ENCODE measurements around the gene SLC35E3.

The SLC35E3 gene

DNA sequence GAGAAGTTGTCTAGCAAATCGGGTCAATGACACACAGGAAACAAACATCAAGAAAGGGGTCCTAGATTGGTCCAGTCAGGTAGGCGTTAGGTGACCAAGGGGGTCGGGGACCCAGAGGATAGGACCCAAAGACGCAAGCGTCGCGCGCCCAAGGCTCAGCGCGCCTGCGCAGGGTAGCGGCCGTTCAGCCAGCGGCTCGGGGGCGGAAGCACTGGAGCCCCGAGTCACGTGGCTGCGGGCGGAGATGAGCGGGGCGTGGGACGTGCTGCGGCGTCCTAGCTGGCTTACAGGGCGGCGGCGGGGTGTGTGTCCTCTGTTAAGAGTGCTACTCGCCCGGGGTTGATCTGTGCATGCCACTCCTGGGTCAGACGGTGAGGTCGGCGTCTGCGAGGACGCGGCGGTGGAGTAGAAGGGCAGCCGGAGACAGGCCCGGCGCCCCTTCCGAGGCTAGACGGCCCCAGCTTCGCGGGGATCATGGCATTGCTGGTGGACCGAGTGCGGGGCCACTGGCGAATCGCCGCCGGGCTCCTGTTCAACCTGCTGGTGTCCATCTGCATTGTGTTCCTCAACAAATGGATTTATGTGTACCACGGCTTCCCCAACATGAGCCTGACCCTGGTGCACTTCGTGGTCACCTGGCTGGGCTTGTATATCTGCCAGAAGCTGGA, at the start of gene SLC35E3:
SLC35E3 (plus strand) TSS at position 273 of the 668 bp plus-strand sequence; CDS start at position 475, 202 bp downstream.
- peak; percentile 93 for DNase-seq

DNA sequence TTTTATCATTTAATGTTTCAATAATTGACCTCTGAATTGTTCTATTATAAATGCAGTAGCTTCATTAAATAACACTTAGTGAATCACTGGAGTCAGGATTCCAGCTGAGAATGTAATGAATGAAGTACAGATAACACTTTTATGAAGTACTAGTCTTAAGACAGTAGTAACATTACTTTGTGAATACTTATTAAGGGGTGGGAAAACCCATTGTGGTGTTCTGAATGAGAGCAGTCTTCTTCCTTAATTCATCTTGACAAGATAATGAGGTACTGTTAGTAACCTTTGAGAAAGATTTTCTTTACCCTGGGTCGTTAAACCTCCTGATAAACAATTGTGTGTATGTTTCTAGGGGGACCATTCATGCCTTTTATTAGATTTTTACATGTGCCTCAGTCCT, 46.5 kb upstream of the SLC35E3 start:
- DNase-seq, result peak; percentile 28

DNA sequence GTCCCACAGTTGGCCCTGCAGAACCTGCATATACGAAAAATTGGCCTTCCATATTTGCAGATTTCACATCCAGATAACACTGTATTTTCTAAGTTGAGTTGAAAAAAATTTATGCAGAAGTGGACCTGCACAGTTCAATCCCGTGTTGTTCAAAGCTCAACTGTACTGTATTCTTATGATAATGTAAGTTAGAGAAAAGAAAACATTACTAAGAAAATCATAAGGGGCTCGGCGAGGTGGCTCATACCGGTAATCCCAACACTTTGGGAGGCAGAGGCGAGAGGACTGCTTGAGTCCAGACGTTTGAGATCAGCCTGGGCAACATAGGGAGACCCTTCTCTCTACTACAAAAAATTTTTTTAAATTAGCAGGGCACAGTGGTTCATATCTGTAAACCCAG, 18.2 kb upstream of the SLC35E3 start:
- DNase-seq, result no peak

DNA sequence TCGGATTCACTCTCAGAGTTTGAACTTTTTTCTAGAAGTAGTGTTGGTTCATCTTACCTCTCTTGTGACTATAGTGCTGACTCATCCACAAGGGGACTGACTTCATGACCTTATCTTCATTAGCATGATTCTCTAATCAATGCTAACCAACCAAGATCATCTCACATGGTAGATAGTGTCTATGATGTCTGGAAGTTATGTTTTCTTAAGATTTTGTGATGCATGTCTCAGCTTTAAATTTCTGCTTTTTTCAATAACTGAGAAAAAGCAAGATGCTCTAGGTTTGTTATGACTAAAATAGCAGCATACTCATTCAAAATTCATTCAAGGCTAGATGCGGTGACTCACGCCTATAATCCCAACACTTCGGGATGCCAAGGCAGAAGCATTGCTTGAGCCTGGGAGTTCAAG, 12.3 kb upstream of the SLC35E3 start:
- no peak for DNase-seq

DNA sequence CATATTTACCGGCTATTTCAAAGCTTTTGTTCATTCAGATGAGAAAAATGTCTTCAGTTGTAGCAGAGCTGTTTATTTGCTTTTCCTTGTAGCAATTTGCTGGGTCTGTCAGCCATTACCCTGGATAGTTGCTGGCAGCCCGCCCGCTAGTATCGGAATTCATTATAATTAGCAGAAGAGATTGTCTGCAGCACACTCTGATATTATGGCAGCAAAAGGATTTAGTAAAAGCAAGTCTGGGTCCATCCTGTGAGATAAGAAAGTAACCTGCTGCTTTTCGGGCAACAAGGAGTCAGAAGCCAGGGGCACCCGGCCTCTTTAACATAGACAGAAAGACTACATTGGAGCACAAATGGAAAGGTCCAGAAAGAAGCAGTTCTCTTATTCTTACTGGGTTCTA, 6.1 kb upstream of the SLC35E3 start:
- DNase-seq, result peak; percentile 23

DNA sequence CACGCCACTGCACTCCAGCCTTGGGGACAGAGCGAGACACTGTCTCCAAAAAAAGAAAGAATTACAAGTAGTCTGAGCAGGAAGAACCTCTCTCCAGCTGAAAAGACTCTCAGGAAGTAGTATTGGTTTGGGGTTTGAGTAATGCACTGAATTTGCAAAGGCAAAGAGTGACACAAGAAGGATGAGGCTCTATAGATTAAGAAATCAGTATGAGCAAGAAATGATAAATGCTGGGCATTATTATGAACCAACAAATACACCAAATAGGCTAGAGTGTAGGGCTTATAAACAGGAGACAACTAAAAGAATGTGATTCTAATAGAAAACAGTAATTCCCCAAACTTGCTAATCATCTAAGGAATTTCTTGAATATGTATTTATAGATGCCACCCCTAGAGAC, 2.6 kb upstream of the SLC35E3 start:
- DNase-seq, result no peak

DNA sequence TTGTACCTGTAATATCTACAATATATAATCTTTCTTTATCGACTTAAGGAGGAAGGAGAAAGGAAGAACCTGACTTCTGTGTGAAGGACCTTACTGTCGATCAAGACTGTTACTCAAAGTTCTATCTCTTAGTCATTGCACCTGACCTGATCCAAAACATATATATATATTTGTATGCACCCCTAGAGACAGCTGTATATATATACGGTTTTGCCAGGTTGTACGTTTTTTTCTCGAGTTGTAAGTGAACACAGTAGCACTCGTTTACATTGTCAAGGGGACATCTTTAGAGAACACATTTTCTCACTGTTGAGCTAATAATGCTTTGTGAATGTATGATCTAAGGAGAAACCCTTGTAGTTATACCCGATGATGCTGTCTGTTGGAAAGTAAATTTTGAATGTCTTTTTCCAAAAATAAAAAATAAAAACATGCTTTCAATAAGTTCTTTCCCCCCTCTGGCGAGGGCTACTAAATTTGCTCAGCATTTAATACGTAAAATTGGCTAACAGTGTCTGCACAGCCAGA, 536 bp upstream of the SLC35E3 start:
- DNase-seq, result no peak

DNA sequence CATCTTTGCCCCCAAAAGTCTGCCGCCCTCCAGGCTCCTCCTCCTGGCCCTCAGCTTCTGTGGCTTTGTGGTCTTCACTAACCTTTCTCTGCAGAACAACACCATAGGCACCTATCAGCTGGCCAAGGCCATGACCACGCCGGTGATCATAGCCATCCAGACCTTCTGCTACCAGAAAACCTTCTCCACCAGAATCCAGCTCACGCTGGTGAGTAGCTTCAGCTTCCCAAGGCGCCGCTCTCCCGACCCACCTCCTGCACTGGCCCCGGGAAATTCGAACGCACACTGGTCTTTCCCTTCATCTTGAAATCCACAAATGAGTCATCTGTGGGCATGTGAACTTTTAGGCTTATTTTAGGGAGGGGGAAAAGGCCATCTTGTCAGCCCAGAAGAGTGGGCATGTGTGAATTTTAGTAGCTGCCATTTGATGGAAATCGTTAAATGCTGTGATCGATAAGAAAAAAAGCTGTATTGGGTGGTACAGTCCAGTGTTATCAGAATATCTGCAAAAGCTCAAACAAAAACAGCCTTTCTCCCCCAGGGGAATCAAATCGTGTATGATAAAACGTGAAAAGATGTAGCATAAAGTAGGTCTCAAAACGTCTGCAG, 700 bp downstream of the SLC35E3 start:
- peak; percentile 54 for DNase-seq

DNA sequence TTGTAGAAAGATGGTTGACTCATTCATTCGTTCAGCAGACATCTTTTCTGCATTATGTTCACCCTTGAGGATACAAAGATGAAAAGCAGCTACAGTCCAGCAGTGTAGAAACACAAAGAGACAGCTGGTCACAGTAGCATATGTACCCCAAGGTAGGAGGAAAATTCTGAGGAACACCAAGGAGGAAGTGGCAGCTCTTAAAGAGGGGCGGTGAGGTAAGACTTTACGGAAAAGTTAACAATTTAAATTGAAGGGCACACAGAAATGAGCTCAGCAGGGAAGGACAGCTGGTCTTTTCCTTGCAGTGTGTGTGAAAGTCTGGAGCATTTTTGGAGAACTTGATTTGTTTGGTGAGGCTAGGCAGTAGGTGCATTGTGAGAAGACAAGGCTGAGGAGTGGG, 3.5 kb downstream of the SLC35E3 start:
- no peak for DNase-seq

DNA sequence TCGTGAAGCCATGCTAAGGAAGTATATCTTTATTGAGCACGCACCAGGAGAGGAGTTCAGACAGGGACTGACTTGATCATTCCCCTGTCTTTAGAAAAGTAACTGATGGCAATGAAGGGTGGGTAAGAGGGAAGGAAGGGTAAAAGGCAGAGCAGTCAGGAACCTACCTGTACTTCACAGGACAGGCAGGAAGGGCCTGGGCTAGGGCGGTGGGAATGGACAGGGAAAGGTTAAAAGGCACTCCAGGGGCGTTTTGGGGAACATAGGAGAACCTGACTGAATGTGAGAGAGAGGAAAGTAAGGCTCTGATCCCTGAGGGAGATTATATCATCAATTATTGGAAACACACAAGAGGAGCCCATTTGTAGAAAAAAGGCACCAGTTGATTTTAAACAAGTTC, 3.9 kb downstream of the SLC35E3 start:
- no peak for DNase-seq

DNA sequence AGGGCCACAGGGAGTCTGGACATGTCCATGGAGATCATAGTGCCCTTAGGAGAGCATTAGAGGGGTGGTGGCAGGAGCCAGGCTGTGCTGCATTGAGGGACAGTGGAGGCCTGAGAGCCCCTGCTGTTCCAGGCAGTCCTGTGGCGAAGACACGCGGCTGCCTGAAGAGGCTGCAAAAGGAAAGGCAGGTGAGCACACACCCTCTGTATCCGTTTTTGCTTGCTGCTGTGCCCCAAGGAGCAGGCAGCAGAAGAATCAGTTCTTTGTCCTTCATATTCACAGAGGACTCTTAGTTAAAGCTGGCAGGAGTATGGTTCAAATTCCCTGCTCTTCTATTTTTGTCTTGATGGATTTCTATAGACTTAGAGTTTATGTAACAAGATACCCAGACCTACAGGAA, 4.5 kb downstream of the SLC35E3 start:
- DNase-seq, result no peak

DNA sequence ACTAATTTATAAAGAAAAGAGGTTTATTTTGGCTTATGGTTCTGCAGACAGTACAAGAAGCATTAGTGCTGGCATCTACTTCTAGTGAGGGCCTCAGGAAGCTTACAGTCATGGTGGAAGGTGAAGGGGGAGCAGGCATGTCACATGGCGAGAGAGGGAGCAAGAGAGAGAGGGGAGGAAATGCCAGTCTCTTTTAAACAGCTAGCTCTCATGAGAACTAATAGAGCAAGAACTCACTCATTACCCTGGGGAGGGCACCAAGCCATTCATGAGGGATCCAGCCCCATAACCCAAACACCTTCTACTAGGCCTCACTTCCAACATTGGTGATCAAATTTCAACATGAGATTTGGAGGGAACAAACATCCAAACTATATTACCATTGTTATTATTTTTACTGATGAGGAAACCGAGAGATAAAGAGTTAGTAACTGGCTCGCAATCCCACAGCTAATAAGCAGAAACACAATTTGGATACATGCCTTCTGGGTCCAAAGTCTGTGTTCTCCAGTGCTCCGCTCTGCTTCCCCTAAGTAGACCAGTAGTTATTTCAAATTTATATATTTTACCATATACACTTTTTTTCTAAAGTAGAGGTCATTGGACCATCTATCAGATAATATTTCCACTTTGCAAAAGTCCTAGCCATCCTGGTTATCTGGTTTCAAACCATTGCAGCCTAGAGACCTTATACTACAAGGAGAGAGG, 9.7 kb downstream of the SLC35E3 start:
- no peak for DNase-seq

DNA sequence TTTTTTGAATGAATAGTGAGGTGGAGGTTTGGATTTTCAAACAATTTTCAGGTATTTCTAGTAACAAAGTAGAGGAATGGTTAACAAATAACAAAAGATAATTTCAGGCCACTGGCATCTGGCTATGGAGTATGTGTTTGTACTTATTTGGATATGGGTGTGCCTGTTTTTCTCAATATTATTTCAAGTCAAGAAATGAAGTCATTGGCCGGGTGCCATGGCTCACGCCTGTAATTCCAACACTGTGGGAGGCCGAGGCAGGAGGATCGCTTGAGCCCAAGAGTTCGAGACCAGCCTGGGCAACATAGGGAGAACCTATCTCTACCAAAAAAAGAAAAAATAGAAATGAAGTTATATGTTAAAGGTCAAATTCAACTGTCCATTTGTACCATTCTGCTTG, 13.9 kb downstream of the SLC35E3 start:
- no peak for DNase-seq

DNA sequence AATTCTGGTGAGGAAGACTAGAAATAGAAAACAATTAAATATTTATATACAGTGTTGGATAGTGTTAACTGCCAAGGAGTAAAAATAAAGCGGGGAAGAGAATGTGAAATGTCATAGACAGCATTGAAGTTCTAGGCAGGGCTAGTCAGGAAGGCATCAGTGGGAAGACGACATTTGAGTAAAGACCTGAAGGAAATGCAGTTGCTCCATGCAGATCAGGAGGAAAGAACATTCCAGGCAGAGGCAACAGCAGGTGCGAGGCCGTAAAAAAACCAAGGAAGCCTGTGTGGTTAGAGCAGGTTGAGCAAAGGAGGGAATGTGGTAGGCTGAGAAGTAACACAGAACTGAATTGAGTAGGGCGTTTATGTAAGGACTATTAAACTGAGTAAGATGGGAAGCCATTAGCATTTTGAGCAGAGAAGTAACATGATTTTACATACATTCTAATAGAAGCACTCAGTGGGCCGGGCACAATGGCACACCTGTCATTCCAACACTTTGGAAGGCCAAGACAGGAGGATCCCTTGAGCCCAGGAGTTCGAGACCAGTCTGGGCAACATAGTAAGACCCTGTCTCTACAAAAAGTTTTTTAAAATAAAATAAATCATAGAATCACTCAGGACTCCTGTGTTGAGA, 14.9 kb downstream of the SLC35E3 start:
- no peak for DNase-seq

DNA sequence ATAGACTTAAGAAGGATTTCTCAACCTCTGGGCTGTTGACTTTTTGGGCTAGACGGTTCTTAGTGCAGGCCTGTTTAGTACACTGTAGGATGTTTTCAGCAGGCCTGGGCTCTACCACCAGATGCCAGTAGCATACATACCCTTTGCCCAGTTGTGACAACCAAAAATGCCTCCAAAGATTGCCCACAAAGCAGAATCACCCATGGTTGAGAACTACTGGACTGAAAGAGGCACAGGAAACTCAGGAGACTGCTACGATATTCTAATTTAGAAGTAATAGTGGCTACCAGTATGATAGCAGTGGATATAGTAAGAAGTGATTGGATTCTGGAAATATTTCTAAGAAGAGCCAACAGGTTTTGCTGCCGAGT, 15.5 kb downstream of the SLC35E3 start:
- no peak for DNase-seq

DNA sequence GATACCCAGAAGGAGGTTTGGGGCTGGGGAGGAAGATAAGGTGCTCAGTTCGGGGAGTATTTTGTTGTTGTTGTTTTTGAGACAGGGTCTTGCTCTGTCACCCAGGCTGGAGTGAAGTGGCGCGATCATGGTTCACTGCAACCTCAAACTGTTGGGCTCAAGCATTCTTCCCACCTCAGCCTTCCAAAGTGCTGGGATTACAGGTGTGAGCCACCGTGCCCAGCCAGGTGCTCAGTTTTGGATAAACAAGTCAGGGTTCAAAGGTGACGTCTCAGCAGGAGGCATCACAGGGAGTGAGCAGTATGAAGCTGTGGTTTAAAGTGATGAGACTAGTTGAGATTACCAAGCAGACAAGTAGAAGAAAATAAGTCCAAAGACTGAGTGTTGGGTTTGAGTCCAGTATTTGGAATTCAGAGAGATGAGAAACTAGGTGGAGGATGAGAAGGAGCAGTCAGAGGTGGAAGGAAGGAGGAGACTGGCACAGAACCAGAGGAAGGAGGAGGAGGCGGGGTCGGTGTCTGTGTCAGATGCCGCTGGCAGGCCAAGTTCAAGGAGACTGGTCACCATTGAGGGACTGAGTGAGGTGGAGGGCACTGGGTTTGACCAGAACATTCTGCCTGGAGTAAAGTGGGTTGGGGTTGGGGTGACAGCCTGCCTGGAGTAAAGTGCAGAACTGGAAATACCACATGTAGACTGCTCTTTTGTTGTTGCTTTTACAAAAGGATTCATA, 16.1 kb downstream of the SLC35E3 start:
- no peak for DNase-seq

DNA sequence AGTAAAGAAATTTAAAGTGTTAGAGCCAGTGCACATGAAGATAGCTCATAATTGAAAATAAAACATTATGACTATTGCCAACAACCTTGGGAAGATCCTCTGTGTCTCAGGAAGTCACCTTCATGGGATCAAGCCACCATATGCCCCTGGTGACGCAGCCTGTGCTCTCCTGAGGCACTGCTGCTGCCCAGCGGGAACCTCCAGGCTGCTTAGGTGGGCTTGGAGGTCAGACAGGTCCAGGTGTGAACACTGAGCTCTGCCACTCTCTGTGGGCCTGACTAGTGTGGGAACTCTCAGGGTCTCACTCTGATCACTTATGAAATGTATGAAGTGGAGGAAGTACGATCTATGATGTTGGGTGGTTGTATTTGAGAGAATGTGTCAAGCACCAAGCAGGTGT, 16.7 kb downstream of the SLC35E3 start:
- DNase-seq, result no peak

DNA sequence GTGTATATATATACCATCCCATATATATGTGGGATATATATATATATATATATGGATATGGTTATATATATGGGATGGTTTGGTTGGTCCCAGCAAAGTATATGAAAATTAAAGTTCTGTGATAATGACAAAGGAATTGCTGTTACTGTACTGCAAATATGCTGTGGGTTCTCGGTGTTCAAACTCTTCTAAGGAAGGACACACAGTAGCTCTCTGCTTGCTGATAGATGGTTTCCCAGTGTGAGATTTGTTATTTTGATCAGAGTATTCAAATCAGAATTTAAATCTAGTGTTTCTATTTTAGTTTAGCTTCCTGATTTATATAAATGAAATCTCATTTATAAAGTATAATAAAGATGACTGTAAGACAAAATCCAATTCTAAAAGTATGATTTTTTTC, 19.7 kb downstream of the SLC35E3 start:
- DNase-seq, result no peak

DNA sequence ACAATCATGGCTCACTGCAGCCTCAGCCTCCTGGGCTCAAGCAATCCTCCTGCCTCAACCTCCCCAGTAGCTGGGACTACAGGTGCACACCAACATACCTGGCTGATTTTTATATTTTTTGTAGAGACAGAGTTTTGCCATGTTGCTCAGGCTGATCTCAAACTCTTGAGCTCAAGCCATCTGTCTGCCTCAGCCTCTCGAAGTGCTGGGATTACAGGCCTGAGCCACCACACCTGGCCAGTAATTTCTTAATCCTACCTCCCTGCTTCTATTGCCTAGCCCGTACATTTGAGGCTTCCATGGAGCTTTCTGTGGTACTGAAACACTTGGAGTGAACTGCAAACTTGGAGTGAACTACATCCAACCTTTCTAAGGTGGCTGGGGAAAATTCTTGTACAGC, 20.7 kb downstream of the SLC35E3 start:
- DNase-seq, result no peak

DNA sequence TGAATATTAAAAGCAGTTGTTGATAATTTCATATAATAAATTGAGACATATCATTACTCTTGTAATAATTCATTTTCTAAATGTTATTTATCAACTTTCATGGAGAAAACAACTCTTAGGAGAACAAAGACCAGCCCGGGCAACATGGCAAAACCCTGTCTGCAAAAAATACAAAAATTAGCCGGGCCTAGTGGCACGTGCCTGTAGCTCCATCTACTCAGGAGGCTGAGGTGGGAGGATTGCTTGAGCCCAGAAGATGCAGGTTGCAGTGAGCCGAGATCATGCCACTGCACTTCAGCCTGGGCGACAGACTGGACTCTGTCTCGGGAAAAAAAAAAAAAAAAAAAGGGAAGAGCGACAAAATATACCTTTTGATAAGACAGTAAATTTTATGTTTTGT, 21.2 kb downstream of the SLC35E3 start:
- no peak for DNase-seq

DNA sequence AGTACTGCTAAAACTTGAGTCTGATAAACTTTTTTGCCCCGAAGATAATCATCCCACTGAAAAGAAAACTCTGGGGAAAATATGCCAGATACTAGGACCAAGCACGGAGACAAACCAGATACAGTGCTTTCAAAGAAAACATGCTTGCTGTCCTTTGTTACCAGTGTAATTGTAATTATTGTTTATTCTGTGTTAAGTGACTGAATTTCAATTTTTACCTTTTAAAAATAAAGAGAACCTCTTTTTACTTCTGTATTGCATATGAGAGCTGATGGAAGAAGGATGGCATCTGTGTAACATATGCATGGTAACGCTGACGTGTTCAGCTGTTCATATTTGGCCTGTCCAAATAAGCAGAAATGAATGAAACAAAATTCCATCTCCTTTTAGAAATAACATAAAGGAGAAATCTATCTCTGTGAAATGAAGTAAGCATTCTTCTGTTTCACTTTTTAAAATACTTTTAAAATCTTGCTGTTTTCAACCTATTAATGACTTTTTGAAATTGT, 22.5 kb downstream of the SLC35E3 start:
- DNase-seq, result no peak

DNA sequence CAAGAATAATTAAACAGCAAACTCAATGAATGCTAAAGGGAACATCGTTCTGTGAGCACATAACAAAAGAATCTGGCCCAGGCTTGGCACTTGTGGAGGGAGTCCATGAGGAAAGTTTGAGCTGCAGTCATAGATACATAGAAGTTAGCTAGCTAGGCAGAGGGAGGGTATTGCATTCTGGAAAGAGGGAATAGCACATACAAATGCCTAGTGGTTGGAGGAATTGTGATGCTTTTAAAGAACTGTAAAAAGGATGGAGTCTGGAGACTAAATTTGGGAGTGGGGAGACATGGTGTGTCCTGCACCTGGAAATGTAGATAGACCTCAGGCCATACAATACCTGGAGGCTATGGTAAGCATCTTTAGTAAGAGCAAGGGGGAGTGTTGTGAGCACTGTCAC, 24.0 kb downstream of the SLC35E3 start:
- DNase-seq, result no peak

Data from NCI-H69 (cell line).